Mesenchymal stem cell (in vitro differentiated cells and primary cell): ENCODE results near the gene LARGE1.

Experiments
- DNase-seq: peaks from one replicate; pipeline ENCODE4 v3.0.0-alpha.2; 2013
- H2AFZ ChIP-seq: one replicate; pipeline ENCODE4 v1.6.1; 2013; ENCODE audit warnings: low read depth, mild to moderate bottlenecking, control low read depth, inconsistent platforms, low read length, moderate library complexity
- H2AK5ac ChIP-seq: 2 replicates; pipeline ENCODE4 v1.6.1; 2013; ENCODE audit warnings: low read length, moderate library complexity, mild to moderate bottlenecking, inconsistent platforms; ENCODE audit not compliant: severe bottlenecking
- H2BK120ac ChIP-seq: one replicate; pipeline ENCODE4 v1.6.1; 2013; ENCODE audit warnings: low read depth, mild to moderate bottlenecking, inconsistent platforms, low read length, moderate library complexity
- H2BK12ac ChIP-seq, 2 experiments: one replicate each; pipeline ENCODE4 v1.6.1; 2013; ENCODE audit warnings: inconsistent platforms in 2 of 2, low read length in 2 of 2, mild to moderate bottlenecking in 2 of 2, moderate library complexity in 2 of 2, control low read depth in 1 of 2
- H2BK15ac ChIP-seq: one replicate; pipeline ENCODE4 v1.6.1; 2013; ENCODE audit warnings: mild to moderate bottlenecking, low read depth, inconsistent platforms; ENCODE audit not compliant: poor library complexity, severe bottlenecking
- H2BK5ac ChIP-seq: 2 replicates; pipeline ENCODE4 v1.6.1; 2013; ENCODE audit warnings: low read depth, mild to moderate bottlenecking, low read length, control low read depth, inconsistent platforms; ENCODE audit not compliant: poor library complexity, severe bottlenecking
- H3K14ac ChIP-seq, 2 experiments: one replicate each; pipeline ENCODE4 v1.6.1; 2013; ENCODE audit warnings: inconsistent platforms in 2 of 2, low read length in 2 of 2, control low read depth in 1 of 2, mild to moderate bottlenecking in 1 of 2, moderate library complexity in 1 of 2
- H3K18ac ChIP-seq, 2 experiments: one replicate each; pipeline ENCODE4 v1.6.1; 2013; ENCODE audit warnings: inconsistent platforms in 2 of 2, low read length in 2 of 2, control low read depth in 1 of 2, low read depth in 1 of 2, mild to moderate bottlenecking in 1 of 2
- H3K23ac ChIP-seq, 2 experiments: one replicate each; pipeline ENCODE4 v1.6.1; 2013; ENCODE audit warnings: inconsistent platforms in 2 of 2, low read length in 2 of 2, mild to moderate bottlenecking in 2 of 2, moderate library complexity in 2 of 2, control low read depth in 1 of 2
- H3K27ac ChIP-seq: 2 replicates; pipeline ENCODE4 v1.5.1; 2013; ENCODE audit warnings: mild to moderate bottlenecking, moderate library complexity, low read length, control low read depth, inconsistent platforms; ENCODE audit not compliant: poor library complexity, severe bottlenecking
- H3K27me3 ChIP-seq, 2 experiments: 2 replicates each; pipeline versions ENCODE4 v1.6.1 to v1.7.0; 2013; ENCODE audit warnings: low read length in 2 of 2, mild to moderate bottlenecking in 2 of 2, moderate library complexity in 2 of 2, control low read depth in 1 of 2, inconsistent platforms in 1 of 2; ENCODE audit not compliant: control insufficient read depth in 1 of 2, insufficient read depth in 1 of 2
- H3K36me3 ChIP-seq, 2 experiments: 2 replicates each; pipeline versions ENCODE4 v1.6.1 to v1.7.0; 2013; ENCODE audit warnings: low read length in 2 of 2, control low read depth in 1 of 2, inconsistent platforms in 1 of 2, low read depth in 1 of 2, mild to moderate bottlenecking in 1 of 2; ENCODE audit not compliant: insufficient read depth in 2 of 2, control insufficient read depth in 1 of 2
- H3K4ac ChIP-seq, 2 experiments: one replicate each; pipeline ENCODE4 v1.6.1; 2013; ENCODE audit warnings: inconsistent platforms in 2 of 2, low read length in 2 of 2, mild to moderate bottlenecking in 2 of 2, moderate library complexity in 2 of 2, control low read depth in 1 of 2, low read depth in 1 of 2
- H3K4me1 ChIP-seq: 2 replicates; pipeline ENCODE4 v1.6.1; 2013; ENCODE audit warnings: low read depth, low read length, control low read depth; ENCODE audit not compliant: control insufficient read depth, insufficient read depth
- H3K4me2 ChIP-seq: 2 replicates; pipeline ENCODE4 v1.6.1; 2013; ENCODE audit warnings: low read length, mild to moderate bottlenecking, inconsistent platforms; ENCODE audit not compliant: poor library complexity, severe bottlenecking
- H3K4me3 ChIP-seq, 2 experiments: 2 replicates each; pipeline versions ENCODE4 v1.5.1 to v1.7.0; 2013; ENCODE audit warnings: low read length in 2 of 2, mild to moderate bottlenecking in 2 of 2, control low read depth in 1 of 2, low read depth in 1 of 2; ENCODE audit not compliant: insufficient read depth in 1 of 2
- H3K79me1 ChIP-seq: replicated peaks from 2 replicates; pipeline ENCODE4 v1.6.1; 2013; ENCODE audit warnings: mild to moderate bottlenecking, control low read depth, low read length, inconsistent platforms; ENCODE audit not compliant: poor library complexity, severe bottlenecking
- H3K9ac ChIP-seq: 2 replicates; pipeline ENCODE4 v1.7.0; 2013; ENCODE audit warnings: mild to moderate bottlenecking, low read length, moderate library complexity
- H3K9me3 ChIP-seq: 2 replicates; pipeline ENCODE4 v1.7.0; 2013; ENCODE audit warnings: mild to moderate bottlenecking, low read length; ENCODE audit not compliant: control insufficient read depth
- H4K8ac ChIP-seq: one replicate; pipeline ENCODE4 v1.6.1; 2013; ENCODE audit warnings: inconsistent platforms, mild to moderate bottlenecking, low read length, moderate library complexity
- H4K91ac ChIP-seq: one replicate; pipeline ENCODE4 v1.6.1; 2013; ENCODE audit warnings: mild to moderate bottlenecking, low read length, inconsistent platforms
- WGBS: methylation state at CpG from one replicate; pipeline ENCODE4 v1.1.7; 2013; ENCODE audit warnings: mixed read lengths; 5-methylcytosine and 5-hydroxymethylcytosine counted together

The LARGE1 gene

GRCh38 chr22:33598821-33599220 lies 321.5 kb downstream of the LARGE1 start:
- no peaks in the 10 kb centered on the region for H3K79me1 ChIP-seq
- H3K4me2 ChIP-seq: no peak overlapping the region
- no peaks in the 10 kb centered on the region for H3K9me3 ChIP-seq
- H2BK12ac ChIP-seq: no peak overlapping the region
- no peak overlapping the region for H2BK120ac ChIP-seq
- no peak overlapping the region for H2AFZ ChIP-seq
- no peak overlapping the region for H3K27ac ChIP-seq
- peaks cover 0 to 34% of the 10 kb centered on the region in 2 experiments for H3K36me3 ChIP-seq
- no peak overlapping the region for H3K23ac ChIP-seq
- no peak overlapping the region for H4K91ac ChIP-seq
- H2AK5ac ChIP-seq: no peak overlapping the region
- no peaks in the 10 kb centered on the region for H3K27me3 ChIP-seq
- H3K9ac ChIP-seq: no peak overlapping the region
- no peaks in the 10 kb centered on the region for H3K4me1 ChIP-seq
- no peak overlapping the region for H3K4me3 ChIP-seq
- H3K18ac ChIP-seq: no peak overlapping the region
- H4K8ac ChIP-seq: no peak overlapping the region
- H3K4ac ChIP-seq: no peak overlapping the region
- no peak for DNase-seq
- no peak overlapping the region for H2BK15ac ChIP-seq
- no peak overlapping the region for H3K14ac ChIP-seq
- 100% methylated on average over 1 of the region's 1 CpG for WGBS
- H2BK5ac ChIP-seq: no peak overlapping the region

DNA sequence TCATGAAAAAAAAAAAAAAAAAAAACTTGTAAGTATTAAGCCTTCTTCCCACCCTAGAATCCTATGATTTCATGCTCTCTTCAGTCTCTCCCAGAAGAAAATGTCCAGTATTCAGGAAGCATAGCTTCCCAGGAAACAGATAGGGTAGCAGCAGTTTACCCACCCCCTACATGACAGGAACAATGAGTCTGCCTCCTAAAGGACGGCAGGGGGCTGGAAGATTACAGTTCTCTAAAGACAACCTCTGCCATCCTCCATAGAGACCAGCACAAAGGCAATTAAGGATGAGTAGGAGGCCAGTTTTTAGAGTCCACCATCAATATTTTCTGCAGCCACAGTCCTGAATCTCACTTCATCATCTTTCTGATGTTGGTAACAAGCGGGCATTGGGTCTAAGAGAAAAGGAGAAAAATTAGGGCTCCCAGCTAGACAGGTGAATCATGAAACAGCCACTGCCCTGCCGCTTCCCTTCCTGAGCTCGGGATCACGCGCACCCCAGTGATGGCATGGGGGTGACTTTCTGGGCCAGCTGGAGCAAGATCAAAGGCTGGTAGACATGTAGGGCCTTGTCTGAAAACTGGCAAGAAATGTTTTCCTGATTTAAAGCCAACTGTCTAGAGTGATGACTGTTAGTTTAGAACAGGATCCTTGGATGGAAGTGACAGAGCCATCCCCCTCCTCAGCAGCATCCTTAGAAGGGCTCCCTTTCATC lies 322.8 kb downstream of the LARGE1 start:
- no peak overlapping the region for H3K14ac ChIP-seq
- no peak overlapping the region for H4K91ac ChIP-seq
- H3K79me1 ChIP-seq: no peaks in the 10 kb centered on the region
- H3K4me2 ChIP-seq: no peak overlapping the region
- no peak overlapping the region for H4K8ac ChIP-seq
- no peak overlapping the region for H2BK5ac ChIP-seq
- H3K4me1 ChIP-seq: no peaks in the 10 kb centered on the region
- H2BK15ac ChIP-seq: no peak overlapping the region
- H3K18ac ChIP-seq: no peak overlapping the region
- no peak overlapping the region for H3K9ac ChIP-seq
- no peak overlapping the region for H2AK5ac ChIP-seq
- H2AFZ ChIP-seq: no peak overlapping the region
- no peak overlapping the region for H3K23ac ChIP-seq
- H3K9me3 ChIP-seq: no peaks in the 10 kb centered on the region
- no peak overlapping the region for H2BK12ac ChIP-seq
- 94% methylated on average over 5 of the region's 6 CpGs for WGBS
- H3K27me3 ChIP-seq: no peaks in the 10 kb centered on the region
- no peak overlapping the region for H2BK120ac ChIP-seq
- DNase-seq: no peak
- H3K27ac ChIP-seq: no peak overlapping the region
- peaks cover 0 to 28% of the 10 kb centered on the region in 2 experiments for H3K36me3 ChIP-seq
- H3K4me3 ChIP-seq: no peak overlapping the region
- no peak overlapping the region for H3K4ac ChIP-seq

GRCh38 chr22:33593818-33594217 lies 326.5 kb downstream of the LARGE1 start:
- Histone ChIP-seq H3K79me1 (no peaks in the 10 kb centered on the region), H2BK15ac (no peak overlapping the region), H3K36me3 (peaks cover 0 to 6% of the 10 kb centered on the region in 2 experiments), H3K18ac (no peak overlapping the region), H3K23ac (no peak overlapping the region), H3K4me2 (no peak overlapping the region), H3K4ac (no peak overlapping the region), H3K27me3 (no peaks in the 10 kb centered on the region), H4K8ac (no peak overlapping the region), H4K91ac (no peak overlapping the region), H2AFZ (no peak overlapping the region), H2BK120ac (no peak overlapping the region), H3K14ac (no peak overlapping the region), H3K9me3 (no peaks in the 10 kb centered on the region), H2BK5ac (no peak overlapping the region), H2BK12ac (no peak overlapping the region), H3K9ac (no peak overlapping the region), H3K4me1 (no peaks in the 10 kb centered on the region), H2AK5ac (no peak overlapping the region), H3K4me3 (no peak overlapping the region), H3K27ac (no peak overlapping the region)
- no peak for DNase-seq
- WGBS: 98% methylated on average over 4 of the region's 5 CpGs

DNA sequence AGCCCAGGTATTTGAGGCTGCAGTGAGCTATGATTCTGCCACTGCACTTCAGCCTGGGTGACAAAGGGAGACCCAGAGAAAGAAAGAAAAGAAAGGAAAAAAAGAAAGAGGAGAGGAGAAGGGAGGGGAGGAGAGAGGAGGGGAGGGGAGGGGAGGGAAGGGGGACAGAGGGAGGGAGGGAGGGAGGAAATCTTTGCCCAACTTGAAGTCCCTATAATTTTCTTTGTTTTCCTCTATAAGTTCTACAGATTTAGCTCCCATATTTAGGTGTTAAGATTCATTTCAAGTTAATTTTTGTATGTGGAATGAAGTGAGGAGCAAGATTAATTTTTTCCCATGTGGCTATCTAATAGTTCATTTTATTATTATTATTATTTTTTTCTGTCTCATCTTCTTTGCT lies 328.3 kb downstream of the LARGE1 start:
- Histone ChIP-seq H3K4me1 (no peaks in the 10 kb centered on the region), H2AFZ (no peak overlapping the region), H3K4me2 (no peak overlapping the region), H3K79me1 (no peaks in the 10 kb centered on the region), H2BK5ac (no peak overlapping the region), H3K36me3 (peaks cover 0 to 6% of the 10 kb centered on the region in 2 experiments), H2BK12ac (no peak overlapping the region), H3K27ac (no peak overlapping the region), H2AK5ac (no peak overlapping the region), H3K4ac (no peak overlapping the region), H2BK15ac (no peak overlapping the region), H2BK120ac (no peak overlapping the region), H3K4me3 (no peak overlapping the region), H3K23ac (no peak overlapping the region), H3K27me3 (no peaks in the 10 kb centered on the region), H3K18ac (no peak overlapping the region), H4K91ac (no peak overlapping the region), H3K14ac (no peak overlapping the region), H4K8ac (no peak overlapping the region), H3K9ac (no peak overlapping the region), H3K9me3 (no peaks in the 10 kb centered on the region)
- no peak for DNase-seq
